ENCODE data around the gene COMT. TPM values are rescaled to one million over a fixed set of nuclear protein-coding genes. Genes with fewer than 3 reads are reported as not detected.

The COMT gene
- total and polyA plus RNA-seq, 9 of the 15 experiments (the other 6 are each of a cell fraction or from before 2014, with no cell fraction given) = 12.5 to 351 (median 155) TPM

- no TSS peak for BruUV-seq (replicated peaks)
- intact Hi-C loops (cut with micrococcal nuclease) = no loop called here
- ChIA-PET CTCF (ENCODE audit: low intra/inter-chr PET ratio) (interaction anchor here (0.9 kb wide), 1 partner anchor 168 kb away, joined by 5 read pairs; no protein-coding TSS in a partner anchor), POLR2A (interaction anchor here (0.6 to 1.0 kb wide), 3 partner anchors 101 to 848 kb away, joined by 3 read pairs; no protein-coding TSS in a partner anchor)
- ATAC-seq (no peak), FAIRE-seq (no peak), DNase-seq (ENCODE audit: extremely low read depth in 1 of 4, low spot score in 3 of 4) (no peak)
- in situ Hi-C loops (cut with MboI) = no loop called here
- no peak overlapping the region for H3K4me2 ChIP-seq (ENCODE audit: insufficient read depth, low read length)
- no peaks in the 10 kb centered on the region for H3K9me3 ChIP-seq (replicated peaks; ENCODE audit: control insufficient read depth, insufficient read depth, low read depth, low read length)
- 91% methylated on average over 9 of the region's 9 CpGs for WGBS (ENCODE audit: insufficient coverage, low coverage, missing lambda C conversion rate)
- H3K4me3 ChIP-seq = no peak overlapping the region
- peaks cover 4% of the 10 kb centered on the region for H3K9me1 ChIP-seq (ENCODE audit: control insufficient read depth, insufficient read depth, low read length)
- peak overlapping the region in 1 of 2 experiments; percentile 73; a peak in 3 of 4 replicates for H3K9ac ChIP-seq (ENCODE audit: insufficient read depth in 1 of 2, low read depth in 2 of 2, low read length in 2 of 2)
- H4K20me1 ChIP-seq (replicated peaks; ENCODE audit: control insufficient read depth, insufficient read depth, low read length) = peaks cover 24% of the 10 kb centered on the region
- peaks cover 47% of the 10 kb centered on the region; the same call in 2 of the 3 replicates for H3K36me3 ChIP-seq (ENCODE audit: control insufficient read depth, insufficient read depth, low read length)
- H3K27me3 ChIP-seq (ENCODE audit: control insufficient read depth in 2 of 2, insufficient read depth in 2 of 2, low read length in 2 of 2) = no peaks in the 10 kb centered on the region
- peaks cover 27 to 70% of the 10 kb centered on the region in 2 experiments for H3K4me1 ChIP-seq (replicated peaks in 1 of 2; ENCODE audit: control insufficient read depth in 2 of 2, insufficient read depth in 2 of 2, low read length in 2 of 2)
- peaks cover 14% of the 10 kb centered on the region; the same call in 1 of the 3 replicates for H3K79me2 ChIP-seq (ENCODE audit: control insufficient read depth, insufficient read depth, low read length)
- H3K27ac ChIP-seq (ENCODE audit: extremely low read depth, low read depth, low read length) = no peak overlapping the region
- no peak overlapping the region for H2AFZ ChIP-seq (ENCODE audit: low read depth, low read length)
- TF ChIP-seq SETDB1 (IDR thresholded peaks at IDR 0.05; ENCODE audit: low read length) (peak; percentile 77), IFI16 (CRISPR knock-in tag; IDR thresholded peaks at IDR 0.05) (0 out of 2 replicates have a peak, but pooled peaks have one; percentile 24), ZBTB7A (IDR thresholded peaks at IDR 0.05; ENCODE audit: borderline replicate concordance, control insufficient read depth, low read depth, low read length) (peak; percentile 40; the same call in 1 of the 2 replicates), C11orf30 (IDR thresholded peaks at IDR 0.05; ENCODE audit: low read depth) (no peak), TAF15 (IDR thresholded peaks at IDR 0.05; ENCODE audit: low read depth, low read length) (0 out of 2 replicates have a peak, but pooled peaks have one; percentile 39), MYNN (IDR thresholded peaks at IDR 0.05) (0 out of 2 replicates have a peak, but pooled peaks have one; percentile 37), MYNN (CRISPR knock-in tag; IDR thresholded peaks at IDR 0.05) (no peak), POLR2G (IDR thresholded peaks at IDR 0.05; ENCODE audit: low read depth, low read length) (peak; percentile 51; the same call in 1 of the 2 replicates), MYC (IDR thresholded peaks at IDR 0.05; ENCODE audit: low read depth, low read length) (no peak; the same call in 1 of the 2 replicates), MYC (CRISPR knock-in tag; IDR thresholded peaks at IDR 0.05; ENCODE audit: borderline replicate concordance, low read depth) (peak; percentile 20; the same call in 1 of the 2 replicates), PHF20 (IDR thresholded peaks at IDR 0.05; ENCODE audit: partially characterized antibody) (no peak), TEAD2 (tag; IDR thresholded peaks at IDR 0.05) (no peak), MAFF (IDR thresholded peaks at IDR 0.05; ENCODE audit: low read length) (no peak), ESRRA (IDR thresholded peaks at IDR 0.05; ENCODE audit: borderline replicate concordance, low read depth) (no peak), HDAC8 (tag; IDR thresholded peaks at IDR 0.05) (no peak), RBFOX2 (IDR thresholded peaks at IDR 0.05; ENCODE audit: low read depth, low read length) (0 out of 2 replicates have a peak, but pooled peaks have one; percentile 25), ZNF124 (CRISPR knock-in tag; IDR thresholded peaks at IDR 0.05) (no peak), RBBP5 (IDR thresholded peaks at IDR 0.05; ENCODE audit: borderline replicate concordance, insufficient read depth, low read length, poor library complexity, severe bottlenecking) (no peak), HOMEZ (CRISPR knock-in tag; IDR thresholded peaks at IDR 0.05) (no peak), TCF3 (CRISPR knock-in tag; IDR thresholded peaks at IDR 0.05) (no peak), KDM2B (CRISPR knock-in tag; IDR thresholded peaks at IDR 0.05) (0 out of 2 replicates have a peak, but pooled peaks have one; percentile 23)
- TF ChIP-seq, protein P1, sequence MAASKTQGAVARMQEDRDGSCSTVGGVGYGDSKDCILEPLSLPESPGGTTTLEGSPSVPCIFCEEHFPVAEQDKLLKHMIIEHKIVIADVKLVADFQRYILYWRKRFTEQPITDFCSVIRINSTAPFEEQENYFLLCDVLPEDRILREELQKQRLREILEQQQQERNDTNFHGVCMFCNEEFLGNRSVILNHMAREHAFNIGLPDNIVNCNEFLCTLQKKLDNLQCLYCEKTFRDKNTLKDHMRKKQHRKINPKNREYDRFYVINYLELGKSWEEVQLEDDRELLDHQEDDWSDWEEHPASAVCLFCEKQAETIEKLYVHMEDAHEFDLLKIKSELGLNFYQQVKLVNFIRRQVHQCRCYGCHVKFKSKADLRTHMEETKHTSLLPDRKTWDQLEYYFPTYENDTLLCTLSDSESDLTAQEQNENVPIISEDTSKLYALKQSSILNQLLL (CRISPR knock-in tag; IDR thresholded peaks at IDR 0.05; ENCODE audit: borderline replicate concordance) = peak; percentile 1; the same call in 1 of the 2 replicates
Observed at GRCh38 chr22:19961201-19961580, 19.6 kb downstream of the COMT start.
